ENCODE data around the gene RPP40.

The RPP40 gene

DNA sequence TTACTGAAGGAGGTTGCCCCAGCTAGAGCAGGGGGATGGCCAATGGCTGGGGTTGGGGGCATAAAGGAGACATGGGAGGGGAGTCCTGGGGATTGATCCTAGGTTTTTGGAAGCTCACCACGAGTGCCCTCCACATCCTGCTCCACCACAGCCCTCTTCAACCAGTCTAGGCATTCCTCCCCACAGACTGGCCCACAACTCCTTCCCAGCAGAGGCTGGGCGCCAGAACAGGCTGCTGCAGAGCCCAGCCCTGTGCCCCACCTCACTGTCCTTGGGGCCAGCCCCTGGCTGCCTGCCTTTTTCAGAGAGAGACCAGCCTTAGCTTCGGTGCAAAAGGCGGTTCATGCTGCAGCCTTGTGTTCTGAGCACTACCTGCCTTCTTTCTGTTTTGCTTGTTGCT is 16.4 kb downstream of the RPP40 start:
- no peak overlapping the region for H2BK5ac ChIP-seq (ENCODE audit: low read depth, low read length, poor library complexity)
- H3K79me2 ChIP-seq (ENCODE audit: control insufficient read depth, insufficient read depth, low read length, poor library complexity) = no peaks in the 10 kb centered on the region
- H3K4me2 ChIP-seq (ENCODE audit: low read length) = no peak overlapping the region
- DNase-seq = no peak
- H2AK5ac ChIP-seq (ENCODE audit: low read length) = no peak overlapping the region
- H2BK12ac ChIP-seq (ENCODE audit: low read length) = no peak overlapping the region
- no peak overlapping the region for H4K12ac ChIP-seq (ENCODE audit: low read depth, low read length)
- no peak overlapping the region for H3K14ac ChIP-seq (ENCODE audit: low read length)
- H4K8ac ChIP-seq (ENCODE audit: low read depth, low read length) = no peak overlapping the region
- no peak overlapping the region for H4K91ac ChIP-seq (ENCODE audit: low read depth, low read length)
- no peaks in the 10 kb centered on the region for H3K36me3 ChIP-seq (ENCODE audit: control insufficient read depth in 1 of 2, insufficient read depth in 2 of 2, low read length in 2 of 2)
- no CpG with 5 or more reads among the region's 4 CpGs for WGBS (ENCODE audit: extremely low coverage, insufficient coverage, insufficient read length)
- no peak overlapping the region for H3K4me3 ChIP-seq (ENCODE audit: low read depth, low read length)
- peak overlapping the region; percentile 71 for H3K23ac ChIP-seq (ENCODE audit: low read length)
- H2BK120ac ChIP-seq (ENCODE audit: insufficient read depth, low read length, poor library complexity) = no peak overlapping the region
- H3K4ac ChIP-seq (ENCODE audit: low read depth, low read length) = no peak overlapping the region
- H3K27ac ChIP-seq (ENCODE audit: low read depth, low read length) = no peak overlapping the region
- peaks cover 8% of the 10 kb centered on the region for H3K9me3 ChIP-seq (ENCODE audit: insufficient read depth, low read depth, low read length)
- no peak overlapping the region for H2AFZ ChIP-seq (ENCODE audit: insufficient read depth, low read length, poor library complexity)
- no peak overlapping the region for H3K18ac ChIP-seq (ENCODE audit: low read length)
- no peaks in the 10 kb centered on the region for H3K27me3 ChIP-seq (ENCODE audit: insufficient read depth, low read length)
- H3K79me1 ChIP-seq (ENCODE audit: low read length) = no peaks in the 10 kb centered on the region
- no peak overlapping the region for H3K9ac ChIP-seq (ENCODE audit: low read length)
- H3K4me1 ChIP-seq (ENCODE audit: control insufficient read depth in 1 of 2, insufficient read depth in 2 of 2, low read length in 2 of 2) = no peaks in the 10 kb centered on the region

- Histone ChIP-seq H3K27ac (ENCODE audit: low read depth, low read length) (no peak overlapping the region), H3K36me3 (ENCODE audit: control insufficient read depth in 1 of 2, insufficient read depth in 2 of 2, low read length in 2 of 2) (no peaks in the 10 kb centered on the region), H3K23ac (ENCODE audit: low read length) (no peak overlapping the region), H3K18ac (ENCODE audit: low read length) (no peak overlapping the region), H2AFZ (ENCODE audit: insufficient read depth, low read length, poor library complexity) (no peak overlapping the region), H2BK5ac (ENCODE audit: low read depth, low read length, poor library complexity) (no peak overlapping the region), H3K4me3 (ENCODE audit: low read depth, low read length) (no peak overlapping the region), H3K4me2 (ENCODE audit: low read length) (no peak overlapping the region), H4K12ac (ENCODE audit: low read depth, low read length) (no peak overlapping the region), H3K4me1 (ENCODE audit: control insufficient read depth in 1 of 2, insufficient read depth in 2 of 2, low read length in 2 of 2) (no peaks in the 10 kb centered on the region), H2AK5ac (ENCODE audit: low read length) (no peak overlapping the region), H3K14ac (ENCODE audit: low read length) (no peak overlapping the region), H3K9ac (ENCODE audit: low read length) (peak overlapping the region; percentile 30), H3K79me2 (ENCODE audit: control insufficient read depth, insufficient read depth, low read length, poor library complexity) (no peaks in the 10 kb centered on the region), H3K27me3 (ENCODE audit: insufficient read depth, low read length) (no peaks in the 10 kb centered on the region), H3K9me3 (ENCODE audit: insufficient read depth, low read depth, low read length) (peaks cover 8% of the 10 kb centered on the region), H3K4ac (ENCODE audit: low read depth, low read length) (no peak overlapping the region), H2BK120ac (ENCODE audit: insufficient read depth, low read length, poor library complexity) (no peak overlapping the region), H2BK12ac (ENCODE audit: low read length) (no peak overlapping the region), H4K91ac (ENCODE audit: low read depth, low read length) (no peak overlapping the region), H4K8ac (ENCODE audit: low read depth, low read length) (no peak overlapping the region), H3K79me1 (ENCODE audit: low read length) (no peaks in the 10 kb centered on the region)
- WGBS (ENCODE audit: extremely low coverage, insufficient coverage, insufficient read length) = no CpG with 5 or more reads among the region's 3 CpGs
- DNase-seq = no peak
These were observed 16.8 kb downstream of the RPP40 start for GRCh38 chr6:4986999-4987398.

DNA sequence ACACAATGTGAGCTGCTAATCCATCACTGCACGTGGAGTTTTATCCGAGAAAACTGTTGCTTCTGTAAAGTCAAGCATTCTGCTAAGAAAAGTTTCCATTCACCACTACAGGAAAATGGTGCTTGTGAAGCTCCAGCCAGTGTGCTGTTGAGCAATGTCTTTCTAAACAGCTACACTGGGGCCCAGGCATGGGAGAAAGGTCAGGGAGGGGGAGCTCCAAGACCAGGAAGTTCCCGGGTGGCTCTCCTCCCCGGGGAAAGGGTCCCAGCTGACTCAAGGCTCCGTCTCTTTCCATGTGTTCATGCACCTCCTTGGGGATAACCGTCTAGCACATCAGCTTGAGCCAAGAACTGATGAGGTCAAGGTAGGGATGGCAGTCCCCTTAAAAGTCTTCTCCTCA is 20.5 kb downstream of the RPP40 start:
- Histone ChIP-seq H2BK12ac (ENCODE audit: low read length) (no peak overlapping the region), H3K4me2 (ENCODE audit: low read length) (no peak overlapping the region), H3K14ac (ENCODE audit: low read length) (no peak overlapping the region), H3K4ac (ENCODE audit: low read depth, low read length) (no peak overlapping the region), H3K9me3 (ENCODE audit: insufficient read depth, low read depth, low read length) (peaks cover 10% of the 10 kb centered on the region), H3K18ac (ENCODE audit: low read length) (no peak overlapping the region), H3K36me3 (ENCODE audit: control insufficient read depth in 1 of 2, insufficient read depth in 2 of 2, low read length in 2 of 2) (peaks cover 0 to 3% of the 10 kb centered on the region in 2 experiments), H3K79me1 (ENCODE audit: low read length) (no peaks in the 10 kb centered on the region), H2BK5ac (ENCODE audit: low read depth, low read length, poor library complexity) (no peak overlapping the region), H2BK120ac (ENCODE audit: insufficient read depth, low read length, poor library complexity) (no peak overlapping the region), H3K4me3 (ENCODE audit: low read depth, low read length) (no peak overlapping the region), H3K27me3 (ENCODE audit: insufficient read depth, low read length) (no peaks in the 10 kb centered on the region), H3K79me2 (ENCODE audit: control insufficient read depth, insufficient read depth, low read length, poor library complexity) (no peaks in the 10 kb centered on the region), H3K4me1 (ENCODE audit: control insufficient read depth in 1 of 2, insufficient read depth in 2 of 2, low read length in 2 of 2) (peaks cover 0 to 3% of the 10 kb centered on the region in 2 experiments), H4K12ac (ENCODE audit: low read depth, low read length) (no peak overlapping the region), H4K91ac (ENCODE audit: low read depth, low read length) (no peak overlapping the region), H3K27ac (ENCODE audit: low read depth, low read length) (no peak overlapping the region), H3K9ac (ENCODE audit: low read length) (no peak overlapping the region), H3K23ac (ENCODE audit: low read length) (no peak overlapping the region), H2AK5ac (ENCODE audit: low read length) (no peak overlapping the region), H2AFZ (ENCODE audit: insufficient read depth, low read length, poor library complexity) (no peak overlapping the region), H4K8ac (ENCODE audit: low read depth, low read length) (no peak overlapping the region)
- no CpG with 5 or more reads among the region's 6 CpGs for WGBS (ENCODE audit: extremely low coverage, insufficient coverage, insufficient read length)
- DNase-seq = no peak

DNA sequence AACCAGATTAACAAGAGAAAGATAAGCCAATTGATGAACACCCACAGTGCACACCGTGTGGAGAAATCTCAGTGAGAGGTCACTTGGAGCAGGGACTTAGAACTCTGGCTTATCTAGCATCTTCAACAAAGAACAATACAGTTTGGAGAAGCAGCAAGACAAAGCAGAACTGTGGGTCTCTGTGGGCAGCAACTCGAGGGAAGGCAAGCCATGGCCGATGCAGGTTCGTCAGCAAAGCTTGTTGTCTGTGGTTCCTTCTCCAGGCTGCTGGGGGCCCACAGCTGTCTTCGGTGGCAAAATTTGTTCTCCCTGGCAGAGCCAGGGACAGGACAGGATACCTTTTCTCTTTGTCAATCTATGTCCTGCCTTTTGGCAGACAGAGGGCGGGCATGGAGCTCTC is 22.1 kb downstream of the RPP40 start:
- H3K14ac ChIP-seq (ENCODE audit: low read length) = no peak overlapping the region
- H3K36me3 ChIP-seq (ENCODE audit: control insufficient read depth in 1 of 2, insufficient read depth in 2 of 2, low read length in 2 of 2) = peaks cover 0 to 3% of the 10 kb centered on the region in 2 experiments
- no peak overlapping the region for H4K8ac ChIP-seq (ENCODE audit: low read depth, low read length)
- no peak overlapping the region for H3K9ac ChIP-seq (ENCODE audit: low read length)
- no peak overlapping the region for H2BK120ac ChIP-seq (ENCODE audit: insufficient read depth, low read length, poor library complexity)
- H4K12ac ChIP-seq (ENCODE audit: low read depth, low read length) = no peak overlapping the region
- H3K4me1 ChIP-seq (ENCODE audit: control insufficient read depth in 1 of 2, insufficient read depth in 2 of 2, low read length in 2 of 2) = peaks cover 0 to 3% of the 10 kb centered on the region in 2 experiments
- no peak overlapping the region for H3K4me3 ChIP-seq (ENCODE audit: low read depth, low read length)
- WGBS (ENCODE audit: extremely low coverage, insufficient coverage, insufficient read length) = no CpG with 5 or more reads among the region's 6 CpGs
- H3K18ac ChIP-seq (ENCODE audit: low read length) = no peak overlapping the region
- H3K23ac ChIP-seq (ENCODE audit: low read length) = no peak overlapping the region
- H3K79me2 ChIP-seq (ENCODE audit: control insufficient read depth, insufficient read depth, low read length, poor library complexity) = no peaks in the 10 kb centered on the region
- no peak overlapping the region for H2AFZ ChIP-seq (ENCODE audit: insufficient read depth, low read length, poor library complexity)
- H2AK5ac ChIP-seq (ENCODE audit: low read length) = no peak overlapping the region
- H2BK5ac ChIP-seq (ENCODE audit: low read depth, low read length, poor library complexity) = no peak overlapping the region
- H3K27me3 ChIP-seq (ENCODE audit: insufficient read depth, low read length) = no peaks in the 10 kb centered on the region
- no peak for DNase-seq
- H3K9me3 ChIP-seq (ENCODE audit: insufficient read depth, low read depth, low read length) = peaks cover 4% of the 10 kb centered on the region
- H3K27ac ChIP-seq (ENCODE audit: low read depth, low read length) = no peak overlapping the region
- H3K4ac ChIP-seq (ENCODE audit: low read depth, low read length) = no peak overlapping the region
- no peak overlapping the region for H3K4me2 ChIP-seq (ENCODE audit: low read length)
- no peaks in the 10 kb centered on the region for H3K79me1 ChIP-seq (ENCODE audit: low read length)
- H4K91ac ChIP-seq (ENCODE audit: low read depth, low read length) = no peak overlapping the region
- H2BK12ac ChIP-seq (ENCODE audit: low read length) = no peak overlapping the region
